ENCODE results near the gene ADGRL2.

ADGRL2 gene

GRCh38 chr1:81899214-81899821 is 98.6 kb downstream of the ADGRL2 start:
- H3K36me3 ChIP-seq (ENCODE audit: control insufficient read depth, insufficient read depth, low read length), result no peaks in the 10 kb centered on the region
- no peak overlapping the region for H3K27ac ChIP-seq (ENCODE audit: low read depth, low read length)
- H2BK120ac ChIP-seq (ENCODE audit: low read depth, low read length), result no peak overlapping the region
- no peak overlapping the region for H3K23ac ChIP-seq (ENCODE audit: low read length)
- WGBS (ENCODE audit: extremely low coverage, insufficient coverage, low lambda C conversion rate), result no CpG with 5 or more reads among the region's 5 CpGs
- no peak overlapping the region for H3K4me3 ChIP-seq (ENCODE audit: low read length)
- H2AK5ac ChIP-seq (ENCODE audit: low read length), result no peak overlapping the region
- no peak overlapping the region for H3K4me2 ChIP-seq (ENCODE audit: low read length)
- no peak overlapping the region for H3K56ac ChIP-seq (ENCODE audit: low read length)
- peaks cover 5% of the 10 kb centered on the region for H3K79me2 ChIP-seq (ENCODE audit: control insufficient read depth, insufficient read depth, low read length)
- no peak overlapping the region for H4K5ac ChIP-seq (ENCODE audit: low read length)
- no peak overlapping the region for H3K4ac ChIP-seq (ENCODE audit: low read depth, low read length)
- no peaks in the 10 kb centered on the region for H3K4me1 ChIP-seq (ENCODE audit: control insufficient read depth, low read depth, low read length)
- no peak for DNase-seq
- no peak overlapping the region for H2BK5ac ChIP-seq (ENCODE audit: low read length)
- H3K79me1 ChIP-seq (ENCODE audit: low read length), result peaks cover 4% of the 10 kb centered on the region
- no peak overlapping the region for H3K18ac ChIP-seq (ENCODE audit: low read length)
- no peak overlapping the region for H2BK15ac ChIP-seq (replicated peaks; ENCODE audit: low read depth)
- H3K9ac ChIP-seq (ENCODE audit: low read length), result no peak overlapping the region
- no peak overlapping the region for H4K8ac ChIP-seq (ENCODE audit: low read depth, low read length)
- H3K27me3 ChIP-seq (ENCODE audit: insufficient read depth, low read length, poor library complexity), result no peaks in the 10 kb centered on the region

GRCh38 chr1:81907575-81907974 is 106.8 kb downstream of the ADGRL2 start:
- Histone ChIP-seq H3K9ac (ENCODE audit: low read length) (no peak overlapping the region), H3K27ac (ENCODE audit: low read depth, low read length) (no peak overlapping the region), H3K18ac (ENCODE audit: low read length) (no peak overlapping the region), H2AK5ac (ENCODE audit: low read length) (no peak overlapping the region), H2BK5ac (ENCODE audit: low read length) (no peak overlapping the region), H3K27me3 (ENCODE audit: insufficient read depth, low read length, poor library complexity) (no peaks in the 10 kb centered on the region), H3K4me2 (ENCODE audit: low read length) (no peak overlapping the region), H3K56ac (ENCODE audit: low read length) (no peak overlapping the region), H4K5ac (ENCODE audit: low read length) (no peak overlapping the region), H3K4me3 (ENCODE audit: low read length) (no peak overlapping the region), H3K36me3 (ENCODE audit: control insufficient read depth, insufficient read depth, low read length) (no peaks in the 10 kb centered on the region), H3K4ac (ENCODE audit: low read depth, low read length) (no peak overlapping the region), H2BK15ac (replicated peaks; ENCODE audit: low read depth) (no peak overlapping the region), H3K79me1 (ENCODE audit: low read length) (no peaks in the 10 kb centered on the region), H4K8ac (ENCODE audit: low read depth, low read length) (no peak overlapping the region), H3K23ac (ENCODE audit: low read length) (no peak overlapping the region), H3K79me2 (ENCODE audit: control insufficient read depth, insufficient read depth, low read length) (peaks cover 5% of the 10 kb centered on the region), H3K4me1 (ENCODE audit: control insufficient read depth, low read depth, low read length) (no peaks in the 10 kb centered on the region), H2BK120ac (ENCODE audit: low read depth, low read length) (no peak overlapping the region)
- no CpG with 5 or more reads among the region's 2 CpGs for WGBS (ENCODE audit: extremely low coverage, insufficient coverage, low lambda C conversion rate)
- DNase-seq, result no peak

GRCh38 chr1:81912383-81912782 is 111.6 kb downstream of the ADGRL2 start:
- H3K4me3 ChIP-seq (ENCODE audit: low read length), result no peak overlapping the region
- no CpG with 5 or more reads among the region's 3 CpGs for WGBS (ENCODE audit: extremely low coverage, insufficient coverage, low lambda C conversion rate)
- no peak overlapping the region for H3K4me2 ChIP-seq (ENCODE audit: low read length)
- no peak overlapping the region for H3K4ac ChIP-seq (ENCODE audit: low read depth, low read length)
- H2BK120ac ChIP-seq (ENCODE audit: low read depth, low read length), result no peak overlapping the region
- H2BK15ac ChIP-seq (replicated peaks; ENCODE audit: low read depth), result no peak overlapping the region
- H3K36me3 ChIP-seq (ENCODE audit: control insufficient read depth, insufficient read depth, low read length), result no peaks in the 10 kb centered on the region
- H3K27me3 ChIP-seq (ENCODE audit: insufficient read depth, low read length, poor library complexity), result no peaks in the 10 kb centered on the region
- H3K79me1 ChIP-seq (ENCODE audit: low read length), result peaks cover 2% of the 10 kb centered on the region
- peaks cover 2% of the 10 kb centered on the region for H3K79me2 ChIP-seq (ENCODE audit: control insufficient read depth, insufficient read depth, low read length)
- no peak overlapping the region for H4K5ac ChIP-seq (ENCODE audit: low read length)
- H2BK5ac ChIP-seq (ENCODE audit: low read length), result no peak overlapping the region
- H3K56ac ChIP-seq (ENCODE audit: low read length), result no peak overlapping the region
- H3K4me1 ChIP-seq (ENCODE audit: control insufficient read depth, low read depth, low read length), result no peaks in the 10 kb centered on the region
- no peak for DNase-seq
- no peak overlapping the region for H3K9ac ChIP-seq (ENCODE audit: low read length)
- no peak overlapping the region for H3K27ac ChIP-seq (ENCODE audit: low read depth, low read length)
- H3K23ac ChIP-seq (ENCODE audit: low read length), result no peak overlapping the region
- no peak overlapping the region for H4K8ac ChIP-seq (ENCODE audit: low read depth, low read length)
- no peak overlapping the region for H3K18ac ChIP-seq (ENCODE audit: low read length)
- H2AK5ac ChIP-seq (ENCODE audit: low read length), result no peak overlapping the region

GRCh38 chr1:81915937-81916336 is 115.2 kb downstream of the ADGRL2 start:
- WGBS (ENCODE audit: extremely low coverage, insufficient coverage, low lambda C conversion rate), result no CpG with 5 or more reads among the region's 3 CpGs
- Histone ChIP-seq H3K18ac (ENCODE audit: low read length) (no peak overlapping the region), H2BK5ac (ENCODE audit: low read length) (no peak overlapping the region), H3K27me3 (ENCODE audit: insufficient read depth, low read length, poor library complexity) (no peaks in the 10 kb centered on the region), H3K9ac (ENCODE audit: low read length) (no peak overlapping the region), H3K56ac (ENCODE audit: low read length) (no peak overlapping the region), H3K36me3 (ENCODE audit: control insufficient read depth, insufficient read depth, low read length) (no peaks in the 10 kb centered on the region), H4K8ac (ENCODE audit: low read depth, low read length) (no peak overlapping the region), H3K4me3 (ENCODE audit: low read length) (no peak overlapping the region), H3K27ac (ENCODE audit: low read depth, low read length) (no peak overlapping the region), H3K79me2 (ENCODE audit: control insufficient read depth, insufficient read depth, low read length) (peaks cover 2% of the 10 kb centered on the region), H3K4me1 (ENCODE audit: control insufficient read depth, low read depth, low read length) (peaks cover 1% of the 10 kb centered on the region), H3K4me2 (ENCODE audit: low read length) (no peak overlapping the region), H3K4ac (ENCODE audit: low read depth, low read length) (no peak overlapping the region), H2AK5ac (ENCODE audit: low read length) (no peak overlapping the region), H2BK15ac (replicated peaks; ENCODE audit: low read depth) (no peak overlapping the region), H3K23ac (ENCODE audit: low read length) (no peak overlapping the region), H2BK120ac (ENCODE audit: low read depth, low read length) (no peak overlapping the region), H3K79me1 (ENCODE audit: low read length) (peaks cover 2% of the 10 kb centered on the region), H4K5ac (ENCODE audit: low read length) (no peak overlapping the region)
- DNase-seq, result no peak

- H3K18ac ChIP-seq (ENCODE audit: low read length), result no peak overlapping the region
- peaks cover 4% of the 10 kb centered on the region for H3K4me1 ChIP-seq (ENCODE audit: control insufficient read depth, low read depth, low read length)
- no peak overlapping the region for H3K4me3 ChIP-seq (ENCODE audit: low read length)
- no CpG with 5 or more reads among the region's 6 CpGs for WGBS (ENCODE audit: extremely low coverage, insufficient coverage, low lambda C conversion rate)
- no peaks in the 10 kb centered on the region for H3K79me1 ChIP-seq (ENCODE audit: low read length)
- no peaks in the 10 kb centered on the region for H3K27me3 ChIP-seq (ENCODE audit: insufficient read depth, low read length, poor library complexity)
- peaks cover 1% of the 10 kb centered on the region for H3K79me2 ChIP-seq (ENCODE audit: control insufficient read depth, insufficient read depth, low read length)
- H2AK5ac ChIP-seq (ENCODE audit: low read length), result no peak overlapping the region
- no peak overlapping the region for H3K4ac ChIP-seq (ENCODE audit: low read depth, low read length)
- no peak overlapping the region for H3K27ac ChIP-seq (ENCODE audit: low read depth, low read length)
- no peak overlapping the region for H3K9ac ChIP-seq (ENCODE audit: low read length)
- DNase-seq, result peak; percentile 97
- no peak overlapping the region for H3K56ac ChIP-seq (ENCODE audit: low read length)
- no peak overlapping the region for H3K23ac ChIP-seq (ENCODE audit: low read length)
- H4K5ac ChIP-seq (ENCODE audit: low read length), result no peak overlapping the region
- no peak overlapping the region for H2BK15ac ChIP-seq (replicated peaks; ENCODE audit: low read depth)
- H3K36me3 ChIP-seq (ENCODE audit: control insufficient read depth, insufficient read depth, low read length), result no peaks in the 10 kb centered on the region
- H4K8ac ChIP-seq (ENCODE audit: low read depth, low read length), result no peak overlapping the region
- no peak overlapping the region for H2BK120ac ChIP-seq (ENCODE audit: low read depth, low read length)
- H2BK5ac ChIP-seq (ENCODE audit: low read length), result no peak overlapping the region
- H3K4me2 ChIP-seq (ENCODE audit: low read length), result no peak overlapping the region
Observed at GRCh38 chr1:81920245-81920740, 119.6 kb downstream of the ADGRL2 start.

GRCh38 chr1:81920886-81921285 is 120.2 kb downstream of the ADGRL2 start:
- Histone ChIP-seq H3K18ac (ENCODE audit: low read length) (no peak overlapping the region), H3K36me3 (ENCODE audit: control insufficient read depth, insufficient read depth, low read length) (no peaks in the 10 kb centered on the region), H3K4ac (ENCODE audit: low read depth, low read length) (no peak overlapping the region), H3K9ac (ENCODE audit: low read length) (no peak overlapping the region), H3K56ac (ENCODE audit: low read length) (no peak overlapping the region), H4K5ac (ENCODE audit: low read length) (no peak overlapping the region), H3K27me3 (ENCODE audit: insufficient read depth, low read length, poor library complexity) (no peaks in the 10 kb centered on the region), H4K8ac (ENCODE audit: low read depth, low read length) (no peak overlapping the region), H3K4me3 (ENCODE audit: low read length) (no peak overlapping the region), H3K79me2 (ENCODE audit: control insufficient read depth, insufficient read depth, low read length) (peaks cover 1% of the 10 kb centered on the region), H2AK5ac (ENCODE audit: low read length) (no peak overlapping the region), H3K23ac (ENCODE audit: low read length) (no peak overlapping the region), H2BK120ac (ENCODE audit: low read depth, low read length) (no peak overlapping the region), H2BK5ac (ENCODE audit: low read length) (no peak overlapping the region), H3K27ac (ENCODE audit: low read depth, low read length) (no peak overlapping the region), H3K79me1 (ENCODE audit: low read length) (no peaks in the 10 kb centered on the region), H3K4me1 (ENCODE audit: control insufficient read depth, low read depth, low read length) (peaks cover 4% of the 10 kb centered on the region), H2BK15ac (replicated peaks; ENCODE audit: low read depth) (no peak overlapping the region), H3K4me2 (ENCODE audit: low read length) (no peak overlapping the region)
- DNase-seq, result no peak
- no CpG with 5 or more reads among the region's 2 CpGs for WGBS (ENCODE audit: extremely low coverage, insufficient coverage, low lambda C conversion rate)

Measured in mesendoderm (in vitro differentiated cells).